ENCODE measurements around the gene PRKD1.

Gene PRKD1

GRCh38 chr14:29682789-29683188 lies 244.9 kb downstream of the PRKD1 start:
- Histone ChIP-seq H3K4me1 (ENCODE audit: control insufficient read depth, insufficient read depth, low read length) (no peaks in the 10 kb centered on the region), H3K27me3 (ENCODE audit: control insufficient read depth in 1 of 2, insufficient read depth in 2 of 2, low read length in 2 of 2) (no peaks in the 10 kb centered on the region), H3K9ac (ENCODE audit: low read length in 2 of 2) (no peak overlapping the region), H3K4me3 (ENCODE audit: low read length in 2 of 2) (no peak overlapping the region), H3K9me3 (ENCODE audit: control insufficient read depth in 2 of 2, low read length in 2 of 2) (no peaks in the 10 kb centered on the region), H3K27ac (ENCODE audit: low read length) (no peak overlapping the region), H3K36me3 (ENCODE audit: control insufficient read depth in 2 of 2, insufficient read depth in 2 of 2, low read length in 2 of 2) (no peaks in the 10 kb centered on the region)

GRCh38 chr14:29681316-29681715 lies 246.3 kb downstream of the PRKD1 start:
- no peaks in the 10 kb centered on the region for H3K36me3 ChIP-seq (ENCODE audit: control insufficient read depth in 2 of 2, insufficient read depth in 2 of 2, low read length in 2 of 2)
- no peak overlapping the region for H3K27ac ChIP-seq (ENCODE audit: low read length)
- H3K27me3 ChIP-seq (ENCODE audit: control insufficient read depth in 1 of 2, insufficient read depth in 2 of 2, low read length in 2 of 2), result no peaks in the 10 kb centered on the region
- H3K4me1 ChIP-seq (ENCODE audit: control insufficient read depth, insufficient read depth, low read length), result no peaks in the 10 kb centered on the region
- H3K9ac ChIP-seq (ENCODE audit: low read length in 2 of 2), result no peak overlapping the region
- no peaks in the 10 kb centered on the region for H3K9me3 ChIP-seq (ENCODE audit: control insufficient read depth in 2 of 2, low read length in 2 of 2)
- no peak overlapping the region for H3K4me3 ChIP-seq (ENCODE audit: low read length in 2 of 2)

GRCh38 chr14:29674566-29675285 lies 252.9 kb downstream of the PRKD1 start:
- H3K9me3 ChIP-seq (ENCODE audit: control insufficient read depth in 2 of 2, low read length in 2 of 2), result no peaks in the 10 kb centered on the region
- H3K36me3 ChIP-seq (ENCODE audit: control insufficient read depth in 2 of 2, insufficient read depth in 2 of 2, low read length in 2 of 2), result no peaks in the 10 kb centered on the region
- no peaks in the 10 kb centered on the region for H3K27me3 ChIP-seq (ENCODE audit: control insufficient read depth in 1 of 2, insufficient read depth in 2 of 2, low read length in 2 of 2)
- no peaks in the 10 kb centered on the region for H3K4me1 ChIP-seq (ENCODE audit: control insufficient read depth, insufficient read depth, low read length)
- H3K4me3 ChIP-seq (ENCODE audit: low read length in 2 of 2), result no peak overlapping the region
- H3K9ac ChIP-seq (ENCODE audit: low read length in 2 of 2), result no peak overlapping the region
- no peak overlapping the region for H3K27ac ChIP-seq (ENCODE audit: low read length)

- no peaks in the 10 kb centered on the region for H3K4me1 ChIP-seq (ENCODE audit: control insufficient read depth, insufficient read depth, low read length)
- no peaks in the 10 kb centered on the region for H3K9me3 ChIP-seq (ENCODE audit: control insufficient read depth in 2 of 2, low read length in 2 of 2)
- H3K27me3 ChIP-seq (ENCODE audit: control insufficient read depth in 1 of 2, insufficient read depth in 2 of 2, low read length in 2 of 2), result no peaks in the 10 kb centered on the region
- H3K9ac ChIP-seq (ENCODE audit: low read length in 2 of 2), result no peak overlapping the region
- H3K27ac ChIP-seq (ENCODE audit: low read length), result no peak overlapping the region
- H3K4me3 ChIP-seq (ENCODE audit: low read length in 2 of 2), result no peak overlapping the region
- no peaks in the 10 kb centered on the region for H3K36me3 ChIP-seq (ENCODE audit: control insufficient read depth in 2 of 2, insufficient read depth in 2 of 2, low read length in 2 of 2)
Measured at GRCh38 chr14:29672831-29673230, 254.8 kb downstream of the PRKD1 start.

GRCh38 chr14:29671034-29671433 lies 256.6 kb downstream of the PRKD1 start:
- H3K9me3 ChIP-seq (ENCODE audit: control insufficient read depth in 2 of 2, low read length in 2 of 2), result no peaks in the 10 kb centered on the region

GRCh38 chr14:29668201-29668600 lies 259.4 kb downstream of the PRKD1 start:
- H3K27ac ChIP-seq (ENCODE audit: low read length), result no peak overlapping the region
- H3K27me3 ChIP-seq (ENCODE audit: control insufficient read depth in 1 of 2, insufficient read depth in 2 of 2, low read length in 2 of 2), result no peaks in the 10 kb centered on the region
- no peak overlapping the region for H3K9ac ChIP-seq (ENCODE audit: low read length in 2 of 2)
- peaks cover 0 to 9% of the 10 kb centered on the region in 2 donors for H3K36me3 ChIP-seq (ENCODE audit: control insufficient read depth in 2 of 2, insufficient read depth in 2 of 2, low read length in 2 of 2)
- H3K4me3 ChIP-seq (ENCODE audit: low read length in 2 of 2), result no peak overlapping the region
- no peaks in the 10 kb centered on the region for H3K4me1 ChIP-seq (ENCODE audit: control insufficient read depth, insufficient read depth, low read length)
- no peaks in the 10 kb centered on the region for H3K9me3 ChIP-seq (ENCODE audit: control insufficient read depth in 2 of 2, low read length in 2 of 2)

More at GRCh38 chr14:29671034-29671433, 256.6 kb downstream of the PRKD1 start:
- H3K27ac ChIP-seq (ENCODE audit: low read length), result no peak overlapping the region
- no peaks in the 10 kb centered on the region for H3K36me3 ChIP-seq (ENCODE audit: control insufficient read depth in 2 of 2, insufficient read depth in 2 of 2, low read length in 2 of 2)
- H3K9ac ChIP-seq (ENCODE audit: low read length in 2 of 2), result no peak overlapping the region
- H3K4me3 ChIP-seq (ENCODE audit: low read length in 2 of 2), result no peak overlapping the region
- no peaks in the 10 kb centered on the region for H3K4me1 ChIP-seq (ENCODE audit: control insufficient read depth, insufficient read depth, low read length)
- no peaks in the 10 kb centered on the region for H3K27me3 ChIP-seq (ENCODE audit: control insufficient read depth in 1 of 2, insufficient read depth in 2 of 2, low read length in 2 of 2)

- Histone ChIP-seq H3K36me3 (ENCODE audit: control insufficient read depth in 2 of 2, insufficient read depth in 2 of 2, low read length in 2 of 2) (peaks cover 0 to 9% of the 10 kb centered on the region in 2 donors), H3K9me3 (ENCODE audit: control insufficient read depth in 2 of 2, low read length in 2 of 2) (no peaks in the 10 kb centered on the region), H3K4me1 (ENCODE audit: control insufficient read depth, insufficient read depth, low read length) (no peaks in the 10 kb centered on the region), H3K4me3 (ENCODE audit: low read length in 2 of 2) (no peak overlapping the region), H3K27me3 (ENCODE audit: control insufficient read depth in 1 of 2, insufficient read depth in 2 of 2, low read length in 2 of 2) (no peaks in the 10 kb centered on the region), H3K9ac (ENCODE audit: low read length in 2 of 2) (no peak overlapping the region), H3K27ac (ENCODE audit: low read length) (no peak overlapping the region)
Measured at GRCh38 chr14:29664515-29664914, 263.1 kb downstream of the PRKD1 start.

GRCh38 chr14:29663281-29663801 lies 264.3 kb downstream of the PRKD1 start:
- Histone ChIP-seq H3K36me3 (ENCODE audit: control insufficient read depth in 2 of 2, insufficient read depth in 2 of 2, low read length in 2 of 2) (peaks cover 0 to 9% of the 10 kb centered on the region in 2 donors), H3K4me3 (ENCODE audit: low read length in 2 of 2) (no peak overlapping the region), H3K9me3 (ENCODE audit: control insufficient read depth in 2 of 2, low read length in 2 of 2) (no peaks in the 10 kb centered on the region), H3K27ac (ENCODE audit: low read length) (no peak overlapping the region), H3K4me1 (ENCODE audit: control insufficient read depth, insufficient read depth, low read length) (no peaks in the 10 kb centered on the region), H3K9ac (ENCODE audit: low read length in 2 of 2) (no peak overlapping the region), H3K27me3 (ENCODE audit: control insufficient read depth in 1 of 2, insufficient read depth in 2 of 2, low read length in 2 of 2) (no peaks in the 10 kb centered on the region)

GRCh38 chr14:29654901-29655550 lies 272.6 kb downstream of the PRKD1 start:
- Histone ChIP-seq H3K4me1 (ENCODE audit: control insufficient read depth, insufficient read depth, low read length) (no peaks in the 10 kb centered on the region), H3K4me3 (ENCODE audit: low read length in 2 of 2) (no peak overlapping the region), H3K9ac (ENCODE audit: low read length in 2 of 2) (no peak overlapping the region), H3K27me3 (ENCODE audit: control insufficient read depth in 1 of 2, insufficient read depth in 2 of 2, low read length in 2 of 2) (no peaks in the 10 kb centered on the region), H3K9me3 (ENCODE audit: control insufficient read depth in 2 of 2, low read length in 2 of 2) (no peaks in the 10 kb centered on the region), H3K36me3 (ENCODE audit: control insufficient read depth in 2 of 2, insufficient read depth in 2 of 2, low read length in 2 of 2) (no peaks in the 10 kb centered on the region), H3K27ac (ENCODE audit: low read length) (no peak overlapping the region)

- Histone ChIP-seq H3K9ac (ENCODE audit: low read length in 2 of 2) (no peak overlapping the region), H3K27ac (ENCODE audit: low read length) (no peak overlapping the region), H3K27me3 (ENCODE audit: control insufficient read depth in 1 of 2, insufficient read depth in 2 of 2, low read length in 2 of 2) (no peaks in the 10 kb centered on the region), H3K36me3 (ENCODE audit: control insufficient read depth in 2 of 2, insufficient read depth in 2 of 2, low read length in 2 of 2) (no peaks in the 10 kb centered on the region), H3K4me3 (ENCODE audit: low read length in 2 of 2) (no peak overlapping the region), H3K9me3 (ENCODE audit: control insufficient read depth in 2 of 2, low read length in 2 of 2) (no peaks in the 10 kb centered on the region), H3K4me1 (ENCODE audit: control insufficient read depth, insufficient read depth, low read length) (no peaks in the 10 kb centered on the region)
Measured at GRCh38 chr14:29653303-29653702, 274.3 kb downstream of the PRKD1 start.

GRCh38 chr14:29652571-29652970 lies 275.1 kb downstream of the PRKD1 start:
- H3K4me1 ChIP-seq (ENCODE audit: control insufficient read depth, insufficient read depth, low read length), result no peaks in the 10 kb centered on the region
- H3K27ac ChIP-seq (ENCODE audit: low read length), result no peak overlapping the region
- no peak overlapping the region for H3K4me3 ChIP-seq (ENCODE audit: low read length in 2 of 2)
- H3K36me3 ChIP-seq (ENCODE audit: control insufficient read depth in 2 of 2, insufficient read depth in 2 of 2, low read length in 2 of 2), result no peaks in the 10 kb centered on the region
- H3K9ac ChIP-seq (ENCODE audit: low read length in 2 of 2), result no peak overlapping the region
- no peaks in the 10 kb centered on the region for H3K27me3 ChIP-seq (ENCODE audit: control insufficient read depth in 1 of 2, insufficient read depth in 2 of 2, low read length in 2 of 2)
- no peaks in the 10 kb centered on the region for H3K9me3 ChIP-seq (ENCODE audit: control insufficient read depth in 2 of 2, low read length in 2 of 2)

All from stomach smooth muscle (tissue), 2 donors.